Measurements from ENCODE around the gene ZNF319.

The ZNF319 gene

DNA sequence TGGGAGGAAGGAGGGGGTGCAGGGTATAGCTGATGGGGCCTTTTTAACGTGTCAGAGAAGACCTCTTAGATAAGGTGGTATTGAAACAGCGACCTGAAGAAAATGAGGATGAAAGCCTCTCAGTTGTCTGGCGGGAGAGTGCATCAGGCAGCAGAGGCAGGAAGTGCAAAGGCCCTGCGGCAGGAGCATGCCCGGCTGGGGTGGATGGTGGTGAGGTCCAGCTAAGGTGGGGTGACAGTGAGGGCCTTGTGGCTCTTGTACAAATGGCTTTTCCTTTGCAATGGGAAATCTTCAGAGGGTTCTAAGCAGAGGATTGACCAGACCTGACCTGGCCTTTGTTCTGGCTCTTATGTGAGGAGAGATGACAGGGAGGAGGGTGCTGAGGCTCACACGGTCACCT is 36.5 kb upstream of the ZNF319 start:
- DNase-seq: no peak

DNA sequence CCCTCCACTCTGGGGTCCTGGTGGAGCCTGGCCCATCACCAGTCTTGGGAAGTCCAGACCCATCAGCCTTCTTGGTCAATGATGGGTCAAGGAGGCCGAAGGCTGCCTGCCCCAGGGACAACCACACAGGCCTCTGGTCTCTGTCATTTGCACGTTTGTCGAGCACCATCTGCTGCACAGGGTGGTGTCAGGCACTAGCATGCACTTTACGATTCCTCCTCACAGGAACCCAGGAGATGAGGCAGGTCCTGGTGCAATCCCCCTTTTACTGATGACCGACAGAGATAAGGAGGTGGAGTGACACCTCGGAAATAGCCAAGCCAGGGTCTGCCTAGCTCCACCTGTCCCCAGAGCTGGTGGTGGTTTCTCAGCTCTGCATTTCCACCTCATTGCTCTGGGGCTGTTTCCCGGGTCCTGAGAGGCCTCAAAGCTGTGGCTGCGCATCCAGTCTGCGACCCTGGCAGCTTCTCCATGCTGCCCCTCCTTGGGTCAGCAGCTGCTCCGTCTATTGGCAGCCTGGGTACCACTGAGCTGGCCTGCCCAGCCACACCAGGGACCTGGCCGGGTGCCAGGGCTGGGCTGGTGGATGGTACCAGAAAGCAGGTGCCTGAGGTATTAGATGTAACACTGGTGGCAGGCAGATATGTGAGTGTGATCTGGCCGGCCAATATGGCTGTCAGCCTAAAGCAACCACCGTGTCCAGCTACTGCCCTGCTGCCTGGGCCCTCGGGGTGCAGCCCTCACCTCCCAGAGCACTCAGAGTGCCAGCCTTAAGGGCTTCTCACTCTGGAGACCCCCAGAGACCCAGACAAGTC is 35.1 kb upstream of the ZNF319 start:
- DNase-seq: no peak

DNA sequence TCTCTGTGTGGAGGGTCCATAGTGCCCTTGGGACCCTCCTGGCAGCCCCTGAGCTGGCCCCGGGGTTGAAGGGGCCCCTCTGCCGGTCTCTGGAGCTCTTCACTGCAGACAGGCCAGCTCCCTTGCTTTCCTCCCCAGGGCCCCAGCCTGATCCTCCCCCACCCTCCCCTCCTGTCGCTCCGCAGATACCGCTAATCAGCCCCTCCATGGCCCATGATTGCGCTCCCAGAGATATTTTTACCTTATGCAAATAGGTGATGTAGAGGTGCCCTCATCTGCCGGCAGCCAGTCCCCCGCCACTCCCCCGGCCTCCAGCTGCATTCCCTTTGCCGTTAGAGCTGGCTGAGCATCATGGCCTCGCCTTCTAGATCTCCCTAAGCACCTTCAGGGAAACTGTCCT is 34.3 kb upstream of the ZNF319 start:
- DNase-seq: no peak

DNA sequence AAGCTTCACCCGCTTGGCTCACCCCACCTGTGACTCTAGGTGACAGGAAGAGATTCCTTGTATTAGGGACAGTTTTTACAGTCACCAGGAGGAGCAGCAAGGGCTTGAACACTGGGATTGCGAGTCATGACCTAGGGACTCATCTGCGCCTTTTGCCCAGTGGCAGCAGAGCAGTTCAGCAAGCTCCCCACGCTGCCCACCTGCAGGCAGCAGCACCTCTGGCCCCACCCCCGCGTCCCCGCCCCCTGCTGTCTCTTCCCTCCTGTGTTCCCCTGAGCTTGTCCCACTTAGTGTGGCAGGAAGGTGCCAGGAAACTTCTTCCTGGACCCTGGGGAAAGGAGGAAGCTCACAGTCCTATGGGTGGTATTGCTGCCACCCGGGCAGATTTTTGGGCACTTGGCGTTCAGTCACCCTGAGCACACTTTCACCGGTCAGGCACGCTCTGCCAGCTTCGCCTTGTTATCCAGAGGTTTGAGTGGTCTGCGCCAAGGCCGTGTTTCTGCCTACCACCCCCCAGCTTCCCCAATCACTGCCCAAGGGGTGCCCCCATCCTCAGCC is 33.7 kb upstream of the ZNF319 start:
- DNase-seq: no peak

DNA sequence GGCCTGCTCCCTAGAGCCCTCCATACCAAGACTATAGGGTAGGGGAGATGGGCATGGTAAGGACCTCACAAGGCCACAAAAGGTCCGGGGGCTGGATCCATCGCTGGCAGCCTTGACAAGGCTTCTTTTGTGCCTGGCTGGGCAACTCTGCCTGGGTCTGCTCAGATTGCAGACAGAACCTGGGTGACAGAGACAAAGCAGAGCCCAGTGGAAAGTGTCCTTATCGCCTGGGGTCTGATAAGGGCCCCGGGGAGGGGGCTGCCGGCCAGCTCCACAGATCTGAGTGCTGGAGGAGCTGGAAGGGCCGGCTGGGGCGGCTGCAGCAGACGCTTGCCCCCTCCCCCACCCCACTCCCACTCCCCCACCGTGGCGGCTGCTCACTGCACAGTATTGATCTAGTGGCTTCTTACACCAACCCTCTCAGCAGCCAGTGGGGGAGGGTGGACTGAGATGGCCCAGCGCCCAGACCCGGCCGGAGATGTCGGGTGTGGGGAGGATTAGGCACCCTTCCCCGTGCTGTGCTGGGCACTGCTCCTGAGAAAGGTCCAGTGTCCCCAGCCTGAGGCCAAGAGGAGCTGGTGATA is 32.3 kb upstream of the ZNF319 start:
- DNase-seq: no peak

DNA sequence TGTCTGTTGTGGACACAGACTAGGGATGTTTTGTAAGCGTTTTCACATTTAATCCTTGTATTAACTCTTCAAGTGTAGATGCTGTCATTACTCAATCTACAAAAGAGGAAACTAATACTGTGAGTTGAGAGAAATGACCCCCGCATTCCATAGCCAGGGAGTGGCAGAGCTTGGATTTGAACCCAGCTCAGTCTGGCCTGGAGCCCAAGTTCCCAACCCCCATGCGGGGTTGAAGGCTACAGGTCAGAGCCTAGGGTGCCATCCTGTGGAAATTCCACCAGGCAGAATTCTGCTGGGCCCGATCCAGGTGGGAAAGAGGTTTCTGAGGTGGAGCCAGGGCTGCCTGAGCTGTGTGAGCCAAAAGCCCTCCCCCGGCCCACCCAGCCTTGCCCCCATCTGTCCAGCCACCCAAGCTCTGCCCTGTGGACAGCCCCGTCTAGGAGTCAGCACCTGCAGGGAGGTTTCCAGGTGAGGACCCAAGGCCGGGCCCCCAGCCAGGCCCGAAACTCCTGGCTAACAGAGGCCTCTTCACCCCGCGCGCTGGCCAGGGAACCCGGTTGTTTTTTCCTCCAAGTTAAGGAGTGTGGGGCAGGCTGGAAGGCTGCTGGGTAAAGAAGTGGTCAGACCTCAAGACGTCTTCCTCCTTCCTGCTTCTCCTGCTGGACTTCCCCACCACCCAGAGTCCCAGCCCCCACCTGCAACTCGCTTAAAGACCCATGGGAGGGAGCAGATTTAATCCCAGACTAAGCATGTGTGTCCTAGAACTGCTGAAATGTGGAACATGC is 30.7 kb upstream of the ZNF319 start:
- no peak for DNase-seq

DNA sequence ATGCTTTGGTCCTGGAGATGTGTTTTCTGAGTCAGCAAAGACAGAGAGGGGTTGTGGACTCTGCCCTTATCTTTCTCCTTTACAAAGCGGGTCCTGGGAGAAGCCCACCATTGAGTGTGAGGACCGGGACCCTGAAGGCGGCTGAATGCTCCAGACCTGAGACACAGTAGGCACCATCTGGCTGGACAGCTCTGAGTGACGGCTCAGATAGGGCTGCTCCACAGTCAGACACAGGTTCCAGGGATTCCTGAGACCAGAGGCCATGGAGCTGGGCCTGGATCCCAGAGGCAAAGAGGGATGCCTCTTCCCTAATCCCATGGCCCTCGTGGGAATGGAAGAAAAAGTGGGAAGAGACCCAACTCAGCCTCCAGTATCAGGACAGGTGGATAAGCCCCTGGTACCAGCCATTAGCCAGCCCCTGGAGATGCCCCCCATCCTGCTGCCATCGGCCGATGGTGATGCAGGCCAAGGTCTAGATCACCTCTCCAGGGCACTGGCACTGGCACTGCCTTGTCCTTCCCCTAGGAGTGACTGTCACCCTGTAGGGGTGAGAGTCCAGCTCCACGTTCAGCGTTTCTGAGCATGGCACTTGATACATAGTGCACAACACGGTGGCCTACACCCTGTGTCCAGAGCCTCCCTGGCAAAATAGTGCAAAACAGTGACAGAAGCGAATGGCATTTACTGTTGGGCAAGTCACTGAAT is 29.8 kb upstream of the ZNF319 start:
- no peak for DNase-seq

DNA sequence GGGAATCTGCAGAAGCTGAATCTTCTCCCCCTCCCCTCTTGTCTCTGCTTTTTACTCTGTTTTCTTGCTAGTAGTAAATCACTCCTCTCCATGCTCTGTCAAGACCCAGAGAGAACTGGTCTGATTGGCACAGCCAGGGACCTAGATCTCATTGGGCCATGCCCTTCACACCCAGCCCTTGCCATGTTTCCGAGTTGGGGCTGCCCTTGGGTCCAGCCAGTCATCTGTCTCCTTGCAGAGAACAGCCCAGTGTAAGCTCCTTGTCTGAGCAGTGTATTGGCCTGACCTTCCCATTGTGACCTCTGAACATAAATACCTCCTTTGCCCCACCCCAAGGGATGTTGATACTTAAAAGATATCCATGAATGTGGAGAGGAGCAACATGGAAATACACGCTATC is 28.9 kb upstream of the ZNF319 start:
- DNase-seq: no peak

DNA sequence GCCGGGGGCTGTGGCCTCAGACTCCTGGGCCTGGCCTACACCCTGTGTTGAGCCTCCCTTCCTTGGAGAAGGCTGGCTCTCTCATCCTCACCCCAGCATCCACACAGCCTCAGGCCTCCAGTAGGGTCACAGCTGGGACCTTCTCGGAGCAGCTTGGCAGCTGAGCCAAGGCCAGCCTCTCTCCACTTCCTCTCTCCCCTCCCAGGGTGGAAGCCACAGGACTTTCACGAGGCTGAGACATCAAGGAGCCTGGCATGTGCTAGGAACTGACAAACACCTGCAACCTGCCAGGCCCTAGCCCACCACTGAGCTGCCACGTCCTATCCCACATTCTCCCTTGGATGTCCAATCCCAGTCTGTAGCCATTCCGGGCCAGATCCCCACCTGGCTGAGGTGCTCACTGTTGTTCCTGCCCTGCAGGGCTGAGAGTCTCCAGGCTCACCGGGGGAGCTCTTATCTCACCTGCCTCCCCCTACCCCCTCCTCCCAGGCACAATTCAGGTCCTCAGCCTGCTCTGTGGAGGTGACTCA is 28.1 kb upstream of the ZNF319 start:
- no peak for DNase-seq

DNA sequence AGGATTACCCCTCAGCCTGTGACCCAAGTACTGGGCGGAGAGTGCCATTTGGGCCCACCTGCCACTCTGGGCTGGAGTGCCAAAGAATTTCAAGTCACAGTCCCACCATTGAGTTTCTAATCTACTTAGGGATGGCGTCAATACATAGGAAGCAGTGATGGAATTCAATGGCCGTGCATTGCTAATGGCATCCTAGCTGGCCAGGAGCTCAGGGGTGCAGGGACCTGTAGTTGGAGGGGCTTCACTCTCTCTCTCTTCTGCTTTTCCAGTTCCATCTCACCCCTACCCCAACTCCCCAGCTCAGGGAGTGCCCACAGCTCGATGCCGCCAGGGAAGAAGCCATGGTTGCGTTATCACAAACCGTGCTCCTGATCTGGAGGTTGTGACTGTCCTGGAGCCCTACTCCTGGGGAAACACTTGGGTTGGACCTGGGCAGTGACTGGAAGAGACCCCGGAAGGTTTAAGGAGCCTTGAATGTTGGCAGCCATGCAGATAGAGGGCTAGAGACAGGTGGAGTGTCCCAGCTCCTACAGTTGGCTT is 27.5 kb upstream of the ZNF319 start:
- DNase-seq: no peak

DNA sequence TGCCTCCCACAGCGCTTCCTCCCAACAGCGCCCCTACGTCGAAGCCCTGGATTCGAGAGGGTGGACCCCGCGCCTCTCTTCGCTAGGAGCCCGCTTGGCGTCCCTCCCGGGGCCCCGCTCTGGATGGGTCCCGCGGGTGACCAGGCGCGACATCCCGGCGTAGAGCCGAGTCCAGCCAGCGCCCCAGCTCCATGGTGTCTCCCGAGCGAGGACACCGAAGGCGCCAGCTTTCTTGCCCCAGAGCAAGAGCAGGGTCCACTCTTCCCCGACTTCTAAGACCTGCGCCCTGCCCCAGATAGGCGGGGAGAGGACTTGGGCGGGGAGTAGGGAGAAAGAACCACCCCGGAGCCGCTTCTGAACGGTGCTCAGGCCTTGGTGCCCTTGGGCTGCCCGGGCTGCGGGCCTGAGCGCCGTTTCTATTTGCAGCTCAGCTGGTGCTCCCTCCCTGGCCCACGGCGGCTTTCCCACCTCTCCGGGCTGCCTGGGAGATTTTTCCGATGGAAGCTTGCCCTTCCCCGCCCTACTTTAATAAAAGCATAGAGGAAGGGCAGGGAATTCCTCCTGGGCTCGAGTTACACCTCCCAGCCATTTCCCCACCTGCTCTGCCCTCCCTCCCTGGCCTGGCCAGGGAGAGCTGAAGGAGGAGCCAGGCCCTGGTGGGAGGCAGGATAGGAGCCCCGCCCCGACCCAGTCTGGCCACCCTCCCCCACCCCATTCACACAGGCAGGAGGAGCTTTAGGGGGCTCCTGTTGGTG is 26.9 kb upstream of the ZNF319 start:
- no peak for DNase-seq

DNA sequence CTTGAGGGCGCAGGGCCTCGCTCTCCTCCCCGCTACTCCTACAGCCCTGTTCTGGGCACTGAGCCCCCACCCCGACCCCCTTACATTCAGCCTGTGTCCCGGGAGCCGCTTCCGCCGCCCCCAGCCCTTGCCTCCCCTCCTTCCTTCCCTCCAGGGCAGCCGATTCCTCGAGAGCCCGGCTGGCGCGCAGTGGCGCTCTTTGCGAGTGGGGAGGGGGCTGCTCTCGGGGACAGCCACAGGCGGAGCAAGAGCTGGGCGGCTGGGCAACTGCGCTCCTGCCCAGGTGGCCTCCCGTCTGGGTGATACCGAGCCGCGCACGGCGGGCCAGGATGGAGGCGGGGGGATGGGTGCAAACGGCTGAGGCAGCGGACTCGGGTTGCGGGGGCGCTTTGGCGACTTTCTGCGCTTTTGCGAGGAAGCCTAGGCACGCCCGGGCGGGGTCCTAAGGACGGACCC is 26.3 kb upstream of the ZNF319 start:
- no peak for DNase-seq

DNA sequence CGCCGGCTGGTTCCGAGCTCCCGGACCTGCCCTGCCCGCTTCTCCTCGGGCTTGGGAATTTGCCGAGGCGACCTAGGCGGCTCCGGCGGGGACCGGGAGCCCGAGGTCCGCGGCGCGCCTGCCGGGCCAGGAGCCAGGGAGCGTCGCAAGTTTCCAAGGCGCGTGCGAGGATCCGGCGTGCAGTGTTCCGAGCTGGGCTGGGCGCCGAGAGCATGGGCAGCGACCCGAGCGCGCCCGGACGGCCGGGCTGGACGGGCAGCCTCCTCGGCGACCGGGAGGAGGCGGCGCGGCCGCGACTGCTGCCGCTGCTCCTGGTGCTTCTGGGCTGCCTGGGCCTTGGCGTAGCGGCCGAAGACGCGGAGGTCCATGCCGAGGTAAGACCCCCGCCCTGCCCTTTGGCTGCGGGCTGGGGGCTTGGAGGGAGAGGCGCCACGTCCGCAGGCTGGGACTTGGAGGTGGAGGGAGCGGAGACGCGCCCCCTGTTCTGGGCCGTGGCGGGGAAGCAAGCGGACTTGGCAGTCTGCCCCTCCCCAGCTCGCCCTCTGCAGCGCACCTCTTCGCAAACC is 25.8 kb upstream of the ZNF319 start:
- no peak for DNase-seq

DNA sequence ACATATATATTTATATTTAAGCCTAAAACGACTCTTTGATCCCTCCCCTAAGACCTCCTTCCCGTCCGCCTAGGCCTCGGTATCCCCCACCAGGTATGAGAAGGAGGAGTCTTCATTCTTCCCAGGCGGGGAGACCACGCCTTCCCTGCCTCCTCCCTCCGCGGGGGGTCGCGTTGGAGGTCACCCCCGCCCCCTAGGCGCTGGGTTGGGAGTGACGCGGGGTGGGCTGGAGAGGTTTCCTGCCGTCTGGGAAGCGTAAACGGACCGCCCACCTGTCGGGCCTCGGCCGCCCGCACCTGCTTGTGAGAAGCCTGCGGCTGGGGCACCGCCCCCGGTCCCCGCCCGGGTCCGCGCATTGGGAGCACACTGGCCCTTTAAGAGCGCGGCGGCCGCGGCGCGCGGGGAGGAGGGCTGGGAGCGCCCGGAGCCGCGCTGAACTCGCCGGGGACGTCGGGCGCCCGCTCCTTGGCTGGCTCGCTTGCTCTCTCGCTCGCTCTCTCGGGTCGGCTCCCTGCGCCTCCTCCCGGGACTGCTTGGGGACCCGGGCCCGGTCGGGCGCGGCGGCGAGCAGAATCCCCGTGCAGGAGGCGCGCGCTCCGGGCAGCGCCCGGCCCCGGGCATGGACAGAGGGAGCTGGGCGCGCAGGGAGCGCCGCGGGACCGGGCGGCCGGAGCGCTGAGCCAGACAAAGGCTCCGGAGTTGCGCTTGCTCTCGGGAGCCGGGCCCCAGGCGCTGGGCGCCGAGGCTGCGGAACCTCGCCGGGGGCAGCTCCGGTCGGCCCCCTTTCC is 25.1 kb upstream of the ZNF319 start, which contains the start of gene MMP15:
TSS of gene MMP15 (plus strand) at position 404 of the 788 bp plus-strand sequence. CDS start 597 bp downstream, outside the sequence.
- peak; percentile 10 for DNase-seq

DNA sequence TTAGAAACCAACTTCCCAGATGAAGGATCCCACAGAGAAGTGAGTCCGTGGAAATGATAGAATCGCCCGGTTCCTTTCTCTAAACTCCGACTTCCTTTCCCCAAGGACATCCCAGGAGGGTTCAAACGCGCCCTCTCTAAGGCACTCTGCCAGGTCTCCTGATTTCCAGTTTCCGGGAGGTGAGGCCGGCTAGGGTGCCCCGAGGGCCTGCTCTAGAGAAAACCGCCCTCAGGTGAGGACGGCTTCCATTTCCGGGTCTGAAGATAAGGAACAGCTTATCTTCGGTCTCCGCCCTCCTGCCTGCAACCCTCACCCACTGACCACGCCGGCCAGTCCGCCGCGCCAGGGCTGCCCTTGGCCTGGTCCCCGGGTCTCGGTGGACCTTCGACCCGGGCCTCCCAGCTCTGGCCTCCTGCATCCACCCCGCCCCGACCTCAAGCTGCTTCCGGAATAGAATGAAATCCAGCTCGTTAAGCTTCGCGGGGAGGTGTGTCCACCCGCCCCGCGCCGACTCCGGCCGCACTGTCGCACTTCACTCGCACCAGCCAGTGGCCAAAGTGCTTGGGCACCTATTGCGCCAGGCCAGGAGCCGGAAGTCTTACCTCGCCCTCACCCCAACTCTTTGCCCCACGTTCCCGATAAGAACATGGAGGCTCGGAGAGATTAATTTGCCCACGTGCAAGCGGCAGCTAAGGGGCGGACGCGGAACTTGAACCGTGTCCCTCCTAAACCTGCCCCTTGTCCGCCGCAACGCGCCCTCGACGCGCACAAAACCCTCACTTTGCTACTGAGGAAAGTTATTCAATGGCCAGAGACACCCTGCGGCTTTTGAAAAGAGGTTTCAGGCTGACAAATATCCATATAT is 24.2 kb upstream of the ZNF319 start:
- DNase-seq: no peak

DNA sequence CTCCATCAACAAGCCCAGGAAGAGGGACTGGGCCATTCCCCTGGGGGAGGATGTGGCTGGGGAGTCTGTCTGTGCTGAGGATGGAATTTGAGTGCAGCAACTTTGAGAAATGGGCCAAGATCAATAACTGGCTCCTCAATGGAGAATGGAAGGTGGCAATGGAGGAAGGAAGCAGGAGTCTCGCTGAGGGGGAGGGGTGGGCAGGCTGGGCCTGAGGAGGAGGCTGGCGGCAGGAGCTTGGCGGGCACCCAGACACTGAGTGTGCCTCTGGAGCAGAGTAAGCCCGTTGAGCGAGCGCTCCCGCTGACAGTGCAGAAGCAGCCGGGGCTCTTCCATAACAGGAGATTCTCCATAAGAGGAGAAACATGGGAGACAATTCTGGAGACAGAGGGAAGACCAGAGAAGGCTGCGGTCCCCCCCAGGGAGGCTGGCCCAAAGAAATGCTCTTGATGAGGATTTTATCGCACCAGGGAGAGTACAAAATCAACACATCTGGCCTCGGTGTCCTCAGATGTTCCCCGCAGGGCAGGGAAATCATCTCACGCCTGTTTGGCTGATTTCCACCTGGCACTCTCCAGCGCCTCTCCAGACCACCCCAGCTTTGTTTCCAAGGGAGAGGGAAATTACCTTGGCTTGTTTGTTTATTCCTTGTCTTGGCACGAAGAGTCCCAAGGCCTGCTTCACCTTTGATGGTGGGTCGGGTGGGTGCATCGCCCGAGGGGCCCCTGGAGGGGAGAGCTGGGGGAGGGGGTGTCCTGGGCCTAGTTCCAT is 22.3 kb upstream of the ZNF319 start:
- DNase-seq: no peak

DNA sequence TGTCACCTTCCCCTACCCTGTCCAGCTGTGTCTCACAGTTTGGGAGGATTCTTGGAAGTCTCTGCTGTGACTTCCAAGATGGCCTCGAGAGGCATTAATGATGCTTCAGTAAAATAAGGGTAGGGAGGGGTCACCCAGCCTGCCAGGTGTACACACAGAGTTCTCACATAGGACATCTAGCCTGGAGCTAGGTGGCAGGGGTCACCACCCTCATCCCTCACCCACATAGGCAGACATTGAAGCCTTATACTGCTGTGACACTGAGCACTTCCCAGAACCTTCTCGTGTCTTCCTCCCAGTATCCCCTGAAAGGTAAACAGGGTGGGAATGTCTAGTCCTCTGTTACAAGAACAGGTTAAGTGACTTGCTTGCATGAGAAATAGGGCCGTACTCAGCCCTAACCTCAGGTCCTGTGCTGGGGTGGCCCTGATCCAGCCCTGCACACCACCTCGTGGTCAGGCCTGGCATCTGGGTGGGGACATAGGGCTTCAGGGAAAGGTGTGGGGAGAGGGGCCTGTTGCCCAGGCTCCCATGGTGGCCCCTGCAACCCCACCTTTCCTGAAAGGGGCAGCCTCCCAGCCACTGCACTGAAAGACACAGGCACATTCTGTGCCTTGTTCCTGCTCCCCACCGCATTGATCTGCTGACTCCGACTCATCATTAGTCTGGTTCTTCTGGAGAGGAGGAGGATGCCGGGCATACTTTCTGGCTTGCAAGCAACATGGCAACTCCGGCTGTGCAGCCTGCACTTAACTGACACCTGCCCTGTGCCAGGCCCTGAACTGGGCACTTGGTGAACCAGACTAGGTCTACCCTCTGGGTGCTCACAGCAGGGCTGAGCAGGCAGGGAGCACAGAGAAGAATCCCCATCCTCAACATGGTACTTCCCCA is 21.4 kb upstream of the ZNF319 start:
- no peak for DNase-seq

Data from GDM1 (cell line).